GM18508 (cell line): ENCODE results near the gene S100A5.

Experiments
- ATAC-seq: cut with Tn5 transposase; IDR thresholded peaks from one replicate; pipeline ENCODE4 v1.9.1; 2021; ENCODE audit warnings: moderate number of reproducible peaks; ENCODE audit not compliant: insufficient read depth, unreplicated experiment

S100A5 gene

GRCh38 chr1:153548722-153549688, 8.3 kb upstream of the S100A5 start, which contains the start of gene S100A3:
S100A3 (minus strand) TSS chr1:153549258; CDS start chr1:153548485, 773 bp downstream.
- ATAC-seq: no peak

DNA sequence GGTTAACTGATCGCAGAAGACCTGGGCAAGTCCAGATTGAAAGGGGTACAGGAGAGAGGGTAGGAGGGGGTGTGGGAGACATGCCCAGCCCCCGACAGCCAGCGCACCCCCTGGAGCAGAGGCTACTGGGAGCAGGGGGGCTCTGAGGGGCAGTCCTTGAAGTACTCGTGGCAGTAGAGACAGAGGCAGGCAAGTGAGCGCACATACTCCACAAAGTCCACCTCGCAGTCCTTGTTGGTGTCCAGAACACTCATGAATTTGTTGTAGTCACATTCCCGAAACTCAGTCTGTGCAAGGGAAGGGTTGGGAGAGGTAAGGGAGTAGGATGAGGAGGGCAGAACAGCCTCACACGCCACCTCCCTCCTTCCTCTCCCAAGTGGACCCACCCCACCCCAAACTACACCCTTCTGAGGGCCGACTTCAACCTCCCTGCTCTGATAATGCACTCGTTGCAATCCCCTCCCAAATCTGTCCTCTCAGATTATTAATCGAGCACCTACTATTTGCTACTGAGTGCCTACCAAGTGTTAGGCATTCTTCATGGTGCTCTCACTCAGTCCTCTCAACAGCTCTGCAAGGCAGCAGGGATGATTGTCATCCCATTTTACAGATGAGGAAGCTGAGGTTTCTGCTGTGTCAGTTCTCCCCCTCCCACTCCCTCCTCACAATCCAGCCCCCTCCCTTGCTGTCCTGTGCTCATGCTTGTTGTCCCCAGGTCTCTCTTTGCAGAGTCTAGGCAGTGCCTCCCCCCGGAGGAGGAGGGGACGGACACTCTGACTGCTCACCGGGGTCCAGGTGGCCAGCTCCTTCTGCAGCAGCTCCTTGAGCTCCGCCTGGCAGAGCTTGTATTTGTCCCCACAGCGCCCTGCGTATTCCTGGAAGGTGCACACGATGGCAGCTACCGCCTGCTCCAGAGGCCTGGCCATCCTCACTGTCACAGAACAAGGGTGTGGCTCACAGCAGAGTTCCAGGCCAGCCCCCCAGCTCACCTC, 7.1 kb upstream of the S100A5 start:
- no peak for ATAC-seq

GRCh38 chr1:153546796-153547559, 6.2 kb upstream of the S100A5 start:
- ATAC-seq: no peak

- ATAC-seq: no peak
These were observed 5.6 kb upstream of the S100A5 start for GRCh38 chr1:153546371-153546770.

DNA sequence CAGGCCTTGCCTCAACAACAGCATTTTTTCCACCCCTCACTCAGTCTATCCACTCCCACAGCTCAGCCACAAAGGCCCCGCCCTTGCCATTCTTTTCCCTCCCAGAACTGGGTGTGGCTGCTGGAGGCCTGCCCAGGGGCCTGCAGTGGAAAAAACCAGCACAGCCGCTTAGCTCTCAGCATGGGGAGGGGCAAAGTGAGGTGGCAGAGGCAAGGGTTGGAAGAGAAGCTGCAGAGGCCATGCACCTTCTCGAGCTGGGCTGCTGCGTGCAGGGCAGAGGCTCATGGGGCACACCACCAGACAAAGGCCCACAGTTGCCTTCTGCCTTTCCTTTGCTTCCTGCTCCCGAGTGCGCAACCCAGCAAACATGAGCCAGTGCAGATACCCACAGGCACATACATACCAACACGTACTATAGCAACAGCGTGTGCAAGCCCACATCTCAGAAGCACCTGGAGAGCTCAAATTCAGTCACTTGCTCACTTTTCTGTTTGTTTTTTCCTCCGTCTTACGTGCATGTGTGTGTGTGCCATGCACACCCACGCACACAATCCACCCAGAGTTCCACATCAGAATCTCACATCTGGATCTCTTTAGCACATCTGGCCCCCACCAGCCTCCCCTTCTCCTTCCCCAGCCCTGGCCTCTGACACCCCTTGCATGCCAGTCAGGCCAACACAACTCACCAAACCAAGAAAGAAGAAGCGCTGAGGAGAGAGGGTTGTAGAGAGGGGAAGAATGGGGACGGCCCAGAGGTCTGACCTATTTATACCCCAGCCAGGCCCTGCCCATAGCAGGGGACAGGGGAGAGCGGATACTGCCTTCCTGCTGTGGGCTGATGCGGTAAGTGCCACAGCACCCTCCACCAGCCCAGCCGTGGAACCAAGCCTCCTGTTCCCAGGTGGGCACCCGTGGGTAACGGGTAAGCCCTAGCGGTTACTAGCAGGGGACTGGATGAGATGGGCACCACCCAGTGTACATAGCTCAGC, 4.6 kb upstream of the S100A5 start, which contains the start of gene S100A4:
Gene S100A4 (minus strand): TSS at position 740 of the 989 bp plus-strand sequence. CDS start 1,012 bp downstream, outside the sequence.
- no peak for ATAC-seq

- ATAC-seq: no peak
These were observed 3.8 kb upstream of the S100A5 start for GRCh38 chr1:153544453-153545066.

- ATAC-seq: no peak
These were observed 3.0 kb upstream of the S100A5 start for GRCh38 chr1:153543736-153544135.

DNA sequence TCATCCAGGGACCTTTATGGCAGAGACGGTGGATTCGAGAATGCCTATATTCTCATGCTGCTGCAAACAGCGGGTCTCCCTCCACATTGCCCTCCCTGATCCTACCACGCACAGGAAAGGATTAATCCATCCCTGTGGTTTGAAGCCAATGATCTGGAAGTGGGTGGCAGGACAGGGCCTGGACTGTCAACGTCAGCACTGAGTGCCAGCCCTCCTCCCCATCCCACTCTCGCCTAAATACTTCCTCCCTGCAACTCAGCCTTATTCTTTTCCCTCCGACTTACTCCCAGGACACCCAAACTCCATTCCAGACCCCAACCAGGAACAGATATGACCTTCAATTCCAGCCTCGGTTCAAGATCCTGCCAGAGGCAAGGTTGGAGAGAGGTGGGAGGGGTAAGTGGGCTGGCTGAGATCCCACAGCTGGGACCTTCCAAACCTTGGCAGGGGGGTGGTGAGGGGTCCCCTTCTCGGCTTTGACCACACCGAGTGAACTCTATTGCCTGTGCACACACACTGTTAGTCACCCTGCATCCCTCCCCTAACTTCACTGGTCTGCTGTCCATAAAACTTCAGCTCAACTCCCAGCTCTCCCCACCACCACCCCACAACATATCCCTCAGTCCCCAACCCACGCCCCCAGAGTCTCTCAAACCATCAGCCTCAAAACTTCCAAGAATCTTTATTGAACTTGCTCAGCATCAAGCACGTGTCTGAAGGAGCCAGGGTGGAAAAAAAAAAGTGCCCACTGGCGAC, 2.4 kb upstream of the S100A5 start:
- ATAC-seq: no peak

- no peak for ATAC-seq
These were observed 1.2 kb upstream of the S100A5 start for GRCh38 chr1:153541641-153542590.

DNA sequence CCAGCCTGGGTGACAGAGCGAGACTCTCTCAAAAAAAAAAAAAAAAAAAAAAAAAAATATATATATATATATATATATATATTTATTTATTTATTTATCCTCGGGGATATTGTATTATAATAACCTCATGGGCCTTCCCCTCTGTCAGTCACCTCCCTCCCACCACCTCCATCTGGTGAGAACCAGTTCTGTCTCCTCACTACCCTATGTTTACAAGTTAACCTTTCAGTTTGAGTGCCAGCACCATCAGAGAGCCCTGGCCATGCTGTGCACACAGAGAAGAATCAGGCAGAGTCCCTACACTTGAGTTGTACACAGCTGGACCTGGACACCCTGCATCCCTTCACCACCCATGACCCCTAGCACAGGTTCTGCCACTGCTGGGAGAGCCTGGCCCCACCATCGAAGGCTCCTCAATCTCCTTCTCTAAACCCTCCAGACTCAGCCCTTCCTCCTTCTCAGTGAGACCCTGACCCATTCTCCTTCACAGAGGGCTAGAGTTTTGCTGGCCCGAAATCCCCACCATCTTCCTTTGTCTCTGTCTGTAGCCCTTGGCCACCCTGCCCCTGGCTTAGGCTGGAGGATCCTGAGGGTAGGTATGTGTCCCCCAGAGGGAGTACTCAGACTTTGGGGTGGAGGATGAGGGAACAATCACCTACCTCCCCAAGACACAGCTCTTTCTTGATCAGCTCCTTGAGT, 1.2 kb downstream of the S100A5 start:
- no peak for ATAC-seq

DNA sequence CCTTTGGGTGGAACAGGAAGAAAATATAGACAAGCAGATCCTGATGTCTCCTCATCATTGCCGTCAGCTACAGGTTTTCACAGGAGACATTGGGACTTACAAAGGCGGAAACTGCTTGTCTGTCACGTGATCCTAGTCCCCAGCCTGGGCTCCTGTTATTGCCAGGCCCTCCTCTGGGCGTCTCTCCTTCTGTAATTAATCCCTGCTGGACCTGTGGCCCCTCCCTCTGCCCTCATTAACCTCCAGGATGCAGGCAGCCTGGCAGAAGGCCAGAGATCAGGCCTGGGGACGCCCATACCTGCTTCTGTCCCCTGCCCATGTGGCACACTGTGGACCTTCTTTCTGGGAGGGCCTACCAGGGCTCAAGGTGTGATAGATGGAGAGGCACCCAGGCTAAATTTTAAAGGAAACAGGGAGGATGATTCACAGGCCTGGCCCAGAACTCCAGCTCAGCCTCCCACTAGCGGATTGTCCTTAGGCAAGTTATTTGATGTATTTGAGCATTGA, 2.4 kb downstream of the S100A5 start:
- no peak for ATAC-seq

- ATAC-seq: no peak
These were observed 3.4 kb downstream of the S100A5 start for GRCh38 chr1:153537376-153537730.

DNA sequence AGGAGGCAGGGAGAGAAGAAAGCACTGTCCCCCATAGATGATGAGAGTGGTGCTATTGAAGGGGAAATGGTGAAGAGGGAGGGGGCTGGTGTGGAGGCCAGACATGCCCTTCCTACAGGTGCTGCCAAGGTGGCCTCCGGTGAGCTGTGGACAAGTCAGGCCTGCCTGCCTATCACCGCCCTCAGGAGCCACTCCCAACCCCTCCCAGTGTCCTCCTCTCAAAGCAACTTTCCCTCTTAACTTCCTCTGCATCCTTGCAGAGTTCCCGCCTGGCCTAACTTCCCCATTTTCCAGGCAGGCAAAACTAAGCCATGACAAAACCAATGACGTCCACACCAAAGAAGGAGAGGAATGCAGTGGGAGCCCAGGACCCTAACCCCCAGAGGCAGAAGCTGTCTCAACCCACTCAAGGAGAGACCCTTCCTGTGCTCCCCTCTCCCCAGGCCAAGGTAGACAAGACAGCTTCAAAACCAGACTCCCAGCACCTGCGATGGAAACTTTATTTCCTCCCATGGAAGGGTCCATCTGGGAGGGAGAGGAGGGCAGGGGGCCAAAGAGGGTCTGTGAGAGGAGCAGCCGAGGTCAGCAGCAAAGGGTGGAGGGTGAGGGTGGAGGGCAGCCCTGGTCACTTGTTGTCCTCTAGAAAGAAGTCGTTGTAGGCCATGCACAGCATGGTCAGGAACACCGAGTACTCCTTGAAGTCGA, 3.9 kb downstream of the S100A5 start:
- ATAC-seq: no peak

- ATAC-seq: no peak
These were observed 4.6 kb downstream of the S100A5 start for GRCh38 chr1:153536012-153536670.
